HG03159 (cell line): ENCODE measurements around the gene ATP6V1B1.

ENCODE experiments used
- ATAC-seq: cut with Tn5 transposase; IDR thresholded peaks from one replicate; pipeline ENCODE4 v1.9.1; 2021; ENCODE audit warnings: mild to moderate bottlenecking, moderate library complexity; ENCODE audit not compliant: unreplicated experiment

The ATP6V1B1 gene

GRCh38 chr2:70926042-70926441 is 9.7 kb upstream of the ATP6V1B1 start:
- ATAC-seq, result no peak

GRCh38 chr2:70927138-70927537 is 8.6 kb upstream of the ATP6V1B1 start:
- ATAC-seq, result no peak

- no peak for ATAC-seq
Observed at GRCh38 chr2:70927641-70928040, 8.1 kb upstream of the ATP6V1B1 start.

GRCh38 chr2:70928366-70928765 is 7.3 kb upstream of the ATP6V1B1 start:
- no peak for ATAC-seq

GRCh38 chr2:70930371-70931329 is 5.0 kb upstream of the ATP6V1B1 start:
- no peak for ATAC-seq

- ATAC-seq, result no peak
Observed at GRCh38 chr2:70931376-70932000, 4.2 kb upstream of the ATP6V1B1 start.

GRCh38 chr2:70932631-70933230 is 3.0 kb upstream of the ATP6V1B1 start:
- ATAC-seq, result no peak

- ATAC-seq, result no peak
Observed at GRCh38 chr2:70934981-70935380, 719 bp upstream of the ATP6V1B1 start.

- no peak for ATAC-seq
Observed at GRCh38 chr2:70936165-70936978, 672 bp downstream of the ATP6V1B1 start.

GRCh38 chr2:70936979-70937811 is 1.5 kb downstream of the ATP6V1B1 start:
- no peak for ATAC-seq

- ATAC-seq, result no peak
Observed at GRCh38 chr2:70937866-70938585, 2.3 kb downstream of the ATP6V1B1 start.

GRCh38 chr2:70938586-70938950 is 2.9 kb downstream of the ATP6V1B1 start:
- no peak for ATAC-seq

GRCh38 chr2:70939001-70939838 is 3.5 kb downstream of the ATP6V1B1 start:
- no peak for ATAC-seq

GRCh38 chr2:70939839-70940580 is 4.3 kb downstream of the ATP6V1B1 start:
- ATAC-seq, result no peak

GRCh38 chr2:70941186-70941585 is 5.5 kb downstream of the ATP6V1B1 start:
- ATAC-seq, result no peak

- ATAC-seq, result no peak
Observed at GRCh38 chr2:70941701-70942100, 6.0 kb downstream of the ATP6V1B1 start.

GRCh38 chr2:70942396-70943204 is 6.9 kb downstream of the ATP6V1B1 start:
- ATAC-seq, result no peak
